Endothelial cell of umbilical vein (primary cell): Measurements from ENCODE around the gene ITPKC. TPM values are rescaled to one million over a fixed set of nuclear protein-coding genes. Genes with fewer than 3 reads are reported as not detected.

Source experiments
- BruUV-seq: library from RNA; stranded (reverse); fragments of 400-500 nt; replicated peaks from 2 replicates; lab custom pipeline; 2021; lab: Mats Ljungman, UMichigan
- CTCF ChIA-PET: fragments of 300-600, 350-600 bp; sonication (Branson Sonifier 250); formaldehyde crosslinking; loops from one replicate; lab custom pipeline; 2021; ENCODE audit warnings: antibody characterized with exemption, inconsistent platforms; lab: Charles Lee
- POLR2A ChIA-PET: fragments of 300-600, 350-600 bp; sonication (Branson Sonifier 250); formaldehyde crosslinking; loops from one replicate; lab custom pipeline; 2021; ENCODE audit warnings: antibody characterized with exemption, inconsistent platforms; lab: Charles Lee
- DNase-seq: peaks from one replicate; pipeline ENCODE4 v3.0.0-alpha.2; 2011; ENCODE audit warnings: low read depth, low spot score
- FAIRE-seq: peaks from 2 replicates; lab custom pipeline; 2011; peaks lifted over from hg19 to GRCh38; lab: Jason Lieb, UNC
- H2AFZ ChIP-seq: 2 replicates; pipeline ENCODE4 v1.6.0; 2012; ENCODE audit warnings: low read depth, low read length, control low read depth, inconsistent platforms
- H3K27ac ChIP-seq: 2 replicates; pipeline ENCODE4 v1.5.1; 2011; ENCODE audit warnings: low read depth, mild to moderate bottlenecking, control low read depth, low read length, moderate library complexity; ENCODE audit not compliant: insufficient read depth
- H3K27me3 ChIP-seq, 2 experiments: 2 replicates each; pipeline versions ENCODE4 v1.6.0 to v1.6.1; 2011; ENCODE audit warnings: low read length in 2 of 2, mixed read lengths in 1 of 2; ENCODE audit not compliant: control insufficient read depth in 2 of 2, insufficient read depth in 2 of 2
- H3K36me3 ChIP-seq, 2 experiments: 2 replicates in 1 of 2; 3 replicates in 1 of 2; pipeline ENCODE4 v1.5.1; 2011; ENCODE audit warnings: low read length in 2 of 2, mild to moderate bottlenecking in 1 of 2, moderate library complexity in 1 of 2; ENCODE audit not compliant: control insufficient read depth in 2 of 2, insufficient read depth in 2 of 2; ENCODE audit errors: extremely low read depth in 1 of 2
- H3K4me1 ChIP-seq: 3 replicates; pipeline ENCODE4 v1.5.1; 2011; ENCODE audit warnings: mild to moderate bottlenecking, low read length; ENCODE audit not compliant: control insufficient read depth, insufficient read depth; ENCODE audit errors: extremely low read depth
- H3K4me2 ChIP-seq: 2 replicates; pipeline ENCODE4 v1.6.1; 2011; ENCODE audit warnings: low read length, control low read depth, mixed read lengths; ENCODE audit not compliant: insufficient read depth
- H3K4me3 ChIP-seq, 3 experiments: fragments of 200-600 bp in 1 of 3; sonication (generic), shearing (Covaris generic) in 1 of 3; replicated peaks in 1 of 3; 2 replicates each; pipeline ENCODE4 v1.5.1; 2011 to 2016; ENCODE audit warnings: control low read depth in 3 of 3, low read length in 3 of 3, mild to moderate bottlenecking in 2 of 3, inconsistent platforms in 1 of 3, low read depth in 1 of 3, moderate library complexity in 1 of 3; ENCODE audit not compliant: insufficient read depth in 1 of 3
- H3K79me2 ChIP-seq: 2 replicates; pipeline ENCODE4 v1.6.0; 2012; ENCODE audit warnings: low read length, inconsistent platforms; ENCODE audit not compliant: control insufficient read depth, insufficient read depth
- H3K9ac ChIP-seq: replicated peaks from 2 replicates; pipeline ENCODE3; 2011; ENCODE audit warnings: low read length, control low read depth; ENCODE audit not compliant: insufficient read depth; ENCODE audit errors: extremely low read depth
- H3K9me1 ChIP-seq: replicated peaks from 3 replicates; pipeline ENCODE4 v1.6.0; 2011; ENCODE audit warnings: mild to moderate bottlenecking, low read length; ENCODE audit not compliant: control insufficient read depth, insufficient read depth; ENCODE audit errors: extremely low read depth
- H3K9me3 ChIP-seq: replicated peaks from 2 replicates; pipeline ENCODE4 v1.5.1; 2012; ENCODE audit warnings: low read length, inconsistent platforms; ENCODE audit not compliant: control insufficient read depth, insufficient read depth
- H4K20me1 ChIP-seq: replicated peaks from 2 replicates; pipeline ENCODE3; 2011; ENCODE audit warnings: mild to moderate bottlenecking, low read length; ENCODE audit not compliant: control insufficient read depth, insufficient read depth; ENCODE audit errors: extremely low read depth
- EZH2 ChIP-seq: IDR thresholded peaks from 2 replicates; pipeline ENCODE4 v1.6.1; 2012; ENCODE audit warnings: borderline replicate concordance, low read depth, mild to moderate bottlenecking, moderate library complexity, low read length, inconsistent platforms; ENCODE audit not compliant: severe bottlenecking
- FOS ChIP-seq: IDR thresholded peaks from 2 replicates; pipeline ENCODE4 v1.6.1; 2011; ENCODE audit warnings: mild to moderate bottlenecking, low read length, moderate library complexity, borderline replicate concordance; ENCODE audit not compliant: insufficient read depth
- GATA2 ChIP-seq: IDR thresholded peaks from 2 replicates; pipeline ENCODE4 v1.7.0; 2011; ENCODE audit warnings: low read depth, mild to moderate bottlenecking, moderate library complexity, mixed read lengths, low read length; ENCODE audit not compliant: insufficient read length, insufficient read depth
- JUN ChIP-seq: IDR thresholded peaks from 2 replicates; pipeline ENCODE4 v1.6.1; 2011; ENCODE audit warnings: borderline replicate concordance, low read depth; ENCODE audit not compliant: insufficient read length, insufficient read depth
- MYC ChIP-seq: IDR thresholded peaks from one replicate; pipeline ENCODE4 v1.6.1; 2011; ENCODE audit warnings: mild to moderate bottlenecking, low read depth, low read length
- POLR2A ChIP-seq: IDR thresholded peaks from 2 replicates; pipeline ENCODE4 v1.6.1; 2012; ENCODE audit warnings: low read depth, mild to moderate bottlenecking, control low read depth, low read length
- POLR2AphosphoS5 ChIP-seq: IDR thresholded peaks from 2 replicates; pipeline ENCODE4 v1.6.1; 2012; ENCODE audit warnings: low read depth, mild to moderate bottlenecking, control low read depth, low read length, moderate library complexity; ENCODE audit not compliant: insufficient read depth
- dilution Hi-C: fragments of 300-500 bp; cut with MboI; formaldehyde crosslinking; loops from one replicate; pipeline ENCODE4 v1.15.0; 2019; ENCODE audit warnings: low sequenced_read_pairs; ENCODE audit not compliant: extremely low pct_ligation_motif_present
- intact Hi-C: fragments of 100-400 bp; cut with micrococcal nuclease; formaldehyde crosslinking; loops from one replicate; pipeline ENCODE4 v1.10.0; 2022
- polyA plus RNA-seq, 4 experiments: library from polyadenylated mRNA; depleted of rRNA in 3 of 4; stranded (reverse) in 3 of 4; unstranded in 1 of 4; fragments of >200 nt; gene quantifications; 2 replicates each; pipeline versions ENCODE4 v1.2.1 to v1.2.3, GENCODE V29; 2011 to 2012; ENCODE audit warnings: missing spikeins in 1 of 4
- total RNA-seq: library from RNA; stranded (reverse); gene quantifications from 2 replicates; pipeline ENCODE4 v1.2.3, GENCODE V29; 2021
- TF ChIP-seq, protein P1 (sequence below), 2 donors: IDR thresholded peaks; 1 replicate in 1 of 2; 2 replicates in 1 of 2; pipeline ENCODE4 v1.5.1; 2011; ENCODE audit warnings: low read length in 2 of 2, mild to moderate bottlenecking in 2 of 2, moderate library complexity in 2 of 2, control low read depth in 1 of 2, inconsistent platforms in 1 of 2, low read depth in 1 of 2; ENCODE audit not compliant: insufficient read depth in 1 of 2; ENCODE audit errors: extremely low read depth in 1 of 2
- TF ChIP-seq, protein P2 (sequence below): IDR thresholded peaks from 2 replicates; pipeline ENCODE4 v1.6.1; 2011; ENCODE audit not compliant: insufficient read depth, insufficient read length

Gene ITPKC
- total and polyA plus RNA-seq, 2 donors (not counting 3 experiments of a cell fraction or from before 2014, with no cell fraction given), result 7.3 to 16.1 TPM

DNA sequence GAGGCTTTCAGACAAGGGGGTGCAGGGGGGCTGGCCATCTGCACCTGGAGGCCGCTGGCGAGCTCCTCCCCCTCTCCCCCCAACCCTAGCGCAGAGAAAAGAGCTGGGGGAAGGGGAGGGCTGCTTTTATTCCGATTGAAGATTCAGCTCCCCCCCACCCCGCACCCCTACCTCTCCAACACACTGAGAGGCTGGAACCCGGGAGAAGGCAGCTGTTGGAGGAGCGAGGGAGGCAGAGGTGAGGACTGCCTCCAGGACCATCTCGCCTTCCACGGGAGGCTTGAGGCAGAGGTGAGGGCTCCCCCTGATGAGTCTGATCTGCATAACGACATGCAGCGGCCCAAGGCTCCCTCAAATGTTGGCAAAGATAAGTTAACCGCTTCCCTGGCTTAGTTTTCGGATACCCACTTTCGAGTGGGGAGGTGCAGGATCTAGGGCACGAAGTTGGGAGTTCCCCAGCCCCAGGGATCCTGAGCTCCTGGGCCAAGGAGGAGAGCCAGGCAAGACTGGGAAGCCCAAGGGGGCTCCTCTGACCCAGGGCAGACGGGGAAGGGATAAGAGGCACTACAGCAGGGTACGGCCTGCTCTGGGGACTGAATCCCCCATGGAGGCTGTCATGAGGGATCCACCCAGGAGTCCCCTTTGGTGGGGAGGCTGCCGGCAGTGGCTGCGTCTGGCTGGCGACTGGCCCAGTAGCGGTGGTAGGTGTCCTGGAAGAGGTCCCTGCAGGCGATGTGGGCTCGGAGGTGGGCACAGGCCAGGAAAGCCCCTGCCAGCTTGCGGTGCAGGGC, 25.3 kb upstream of the ITPKC start:
- Histone ChIP-seq H3K4me2 (peak overlapping the region; percentile 78), H3K9ac (peak overlapping the region; percentile 82), H3K36me3 (peaks cover 0 to 3% of the 10 kb centered on the region in 2 experiments), H3K9me1 (no peaks in the 10 kb centered on the region), H2AFZ (no peak overlapping the region), H3K27me3 (no peaks in the 10 kb centered on the region), H3K4me3 (no peak overlapping the region), H3K4me1 (peaks cover 13% of the 10 kb centered on the region), H4K20me1 (no peaks in the 10 kb centered on the region), H3K9me3 (no peaks in the 10 kb centered on the region), H3K27ac (peak overlapping the region; percentile 91), H3K79me2 (peaks cover 27% of the 10 kb centered on the region)
- dilution Hi-C loops, result no loop called here
- no peak for TF ChIP-seq POLR2A
- TF ChIP-seq POLR2AphosphoS5, result no peak
- no TSS peak for BruUV-seq
- DNase-seq (no peak), FAIRE-seq (peak; percentile 38)
- intact Hi-C loops, result no loop called here
- POLR2A ChIA-PET, result interaction anchor here (1.2 kb wide), 1 partner anchor 59 kb away, joined by 3 read pairs; the partner anchor contains the start of genes ACTMAP and SNRPA
- CTCF ChIA-PET, result interaction anchor here (0.8 to 1.7 kb wide), 6 partner anchors 10 to 115 kb away, joined by 3 to 5 read pairs (median 4); no protein-coding TSS in a partner anchor

- H3K79me2 ChIP-seq, result peaks cover 27% of the 10 kb centered on the region
- BruUV-seq, result no TSS peak
- no peaks in the 10 kb centered on the region for H3K27me3 ChIP-seq
- no peak overlapping the region for H2AFZ ChIP-seq
- ChIA-PET POLR2A (no interaction called here), CTCF (interaction anchor here (0.5 to 1.7 kb wide), 2 partner anchors 21 to 115 kb away, joined by 3 to 5 read pairs; no protein-coding TSS in a partner anchor)
- no peak for FAIRE-seq
- H3K27ac ChIP-seq, result no peak overlapping the region
- no peak for DNase-seq
- H3K4me3 ChIP-seq, result no peak overlapping the region
- H3K9me3 ChIP-seq, result no peaks in the 10 kb centered on the region
- H3K36me3 ChIP-seq, result no peaks in the 10 kb centered on the region
- no peaks in the 10 kb centered on the region for H4K20me1 ChIP-seq
- no peaks in the 10 kb centered on the region for H3K9me1 ChIP-seq
- H3K9ac ChIP-seq, result no peak overlapping the region
- intact Hi-C loops, result no loop called here
- dilution Hi-C loops, result no loop called here
- TF ChIP-seq FOS, result no peak
- TF ChIP-seq POLR2AphosphoS5, result no peak
- TF ChIP-seq, protein P1, sequence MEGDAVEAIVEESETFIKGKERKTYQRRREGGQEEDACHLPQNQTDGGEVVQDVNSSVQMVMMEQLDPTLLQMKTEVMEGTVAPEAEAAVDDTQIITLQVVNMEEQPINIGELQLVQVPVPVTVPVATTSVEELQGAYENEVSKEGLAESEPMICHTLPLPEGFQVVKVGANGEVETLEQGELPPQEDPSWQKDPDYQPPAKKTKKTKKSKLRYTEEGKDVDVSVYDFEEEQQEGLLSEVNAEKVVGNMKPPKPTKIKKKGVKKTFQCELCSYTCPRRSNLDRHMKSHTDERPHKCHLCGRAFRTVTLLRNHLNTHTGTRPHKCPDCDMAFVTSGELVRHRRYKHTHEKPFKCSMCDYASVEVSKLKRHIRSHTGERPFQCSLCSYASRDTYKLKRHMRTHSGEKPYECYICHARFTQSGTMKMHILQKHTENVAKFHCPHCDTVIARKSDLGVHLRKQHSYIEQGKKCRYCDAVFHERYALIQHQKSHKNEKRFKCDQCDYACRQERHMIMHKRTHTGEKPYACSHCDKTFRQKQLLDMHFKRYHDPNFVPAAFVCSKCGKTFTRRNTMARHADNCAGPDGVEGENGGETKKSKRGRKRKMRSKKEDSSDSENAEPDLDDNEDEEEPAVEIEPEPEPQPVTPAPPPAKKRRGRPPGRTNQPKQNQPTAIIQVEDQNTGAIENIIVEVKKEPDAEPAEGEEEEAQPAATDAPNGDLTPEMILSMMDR (IDR thresholded peaks at IDR 0.05; ENCODE audit: extremely low read depth in 1 of 2, insufficient read depth in 1 of 2, low read depth in 1 of 2, low read length in 2 of 2), result no peak
- no peak for TF ChIP-seq EZH2
- TF ChIP-seq, protein P2, sequence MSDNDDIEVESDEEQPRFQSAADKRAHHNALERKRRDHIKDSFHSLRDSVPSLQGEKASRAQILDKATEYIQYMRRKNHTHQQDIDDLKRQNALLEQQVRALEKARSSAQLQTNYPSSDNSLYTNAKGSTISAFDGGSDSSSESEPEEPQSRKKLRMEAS, result no peak
- TF ChIP-seq MYC, result no peak
- TF ChIP-seq GATA2, result no peak
- no peak for TF ChIP-seq POLR2A
- TF ChIP-seq JUN, result no peak
- H3K4me2 ChIP-seq, result no peak overlapping the region
- H3K4me1 ChIP-seq, result peaks cover 13% of the 10 kb centered on the region
Measured at GRCh38 chr19:40692212-40692551, 24.7 kb upstream of the ITPKC start.
